Stomach smooth muscle (tissue), 2 donors: Measurements from ENCODE around the gene PALLD.
"Not testable (repeated sequence)": the region's sequence is repeated elsewhere in the genome, so short reads cannot be mapped to it uniquely, and the experiment has no call there.

ENCODE experiments used
- H3K27ac ChIP-seq: one replicate; pipeline ENCODE4 v1.7.0; 2013; ENCODE audit warnings: mild to moderate bottlenecking, low read length, inconsistent platforms
- H3K27me3 ChIP-seq, 2 donors: one replicate each; pipeline ENCODE4 v1.7.0; 2013; ENCODE audit warnings: low read length in 2 of 2; ENCODE audit not compliant: insufficient read depth in 2 of 2, control insufficient read depth in 1 of 2
- H3K36me3 ChIP-seq, 2 donors: one replicate each; pipeline ENCODE4 v1.7.0; 2013; ENCODE audit warnings: low read length in 2 of 2; ENCODE audit not compliant: control insufficient read depth in 2 of 2, insufficient read depth in 2 of 2
- H3K4me1 ChIP-seq: one replicate; pipeline ENCODE4 v1.7.0; 2013; ENCODE audit warnings: low read length; ENCODE audit not compliant: control insufficient read depth, insufficient read depth
- H3K4me3 ChIP-seq, 2 donors: one replicate each; pipeline ENCODE4 v1.7.0; 2013; ENCODE audit warnings: low read length in 2 of 2
- H3K9ac ChIP-seq, 2 donors: one replicate each; pipeline ENCODE4 v1.7.0; 2013; ENCODE audit warnings: low read length in 2 of 2, mild to moderate bottlenecking in 1 of 2
- H3K9me3 ChIP-seq, 2 donors: one replicate each; pipeline ENCODE4 v1.7.0; 2013; ENCODE audit warnings: low read length in 2 of 2; ENCODE audit not compliant: control insufficient read depth in 2 of 2
- donor health status: healthy.
- donor health status: Pancreatic carcinoma.

PALLD gene

GRCh38 chr4:168797738-168798375 is 301.0 kb downstream of the PALLD start:
- Histone ChIP-seq H3K27ac (no peak overlapping the region), H3K27me3 (no peaks in the 10 kb centered on the region), H3K9me3 (no peaks in the 10 kb centered on the region), H3K9ac (no peak overlapping the region), H3K4me3 (no peak overlapping the region), H3K36me3 (no peaks in the 10 kb centered on the region), H3K4me1 (no peaks in the 10 kb centered on the region)

- H3K27me3 ChIP-seq: no peaks in the 10 kb centered on the region
- H3K9me3 ChIP-seq: no peaks in the 10 kb centered on the region
- no peak overlapping the region for H3K9ac ChIP-seq
- H3K4me1 ChIP-seq: peaks cover 10% of the 10 kb centered on the region
- H3K27ac ChIP-seq: no peak overlapping the region
- no peaks in the 10 kb centered on the region for H3K36me3 ChIP-seq
- H3K4me3 ChIP-seq: no peak overlapping the region
These were observed 304.1 kb downstream of the PALLD start for GRCh38 chr4:168800926-168801325.

GRCh38 chr4:168802222-168802621 is 305.4 kb downstream of the PALLD start:
- Histone ChIP-seq H3K4me3 (no peak overlapping the region), H3K27ac (no peak overlapping the region)

GRCh38 chr4:168803052-168803451 is 306.2 kb downstream of the PALLD start:
- H3K9me3 ChIP-seq, H3K9ac ChIP-seq, H3K4me3 ChIP-seq, H3K27me3 ChIP-seq, H3K4me1 ChIP-seq, H3K36me3 ChIP-seq, H3K27ac ChIP-seq: not testable (repeated sequence)

More at GRCh38 chr4:168802222-168802621, 305.4 kb downstream of the PALLD start:
- Histone ChIP-seq H3K27me3 (no peaks in the 10 kb centered on the region), H3K36me3 (no peaks in the 10 kb centered on the region), H3K4me1 (peaks cover 10% of the 10 kb centered on the region), H3K9ac (no peak overlapping the region), H3K9me3 (no peaks in the 10 kb centered on the region)

- Histone ChIP-seq H3K27me3 (no peaks in the 10 kb centered on the region), H3K36me3 (no peaks in the 10 kb centered on the region), H3K27ac (peak overlapping the region; percentile 24), H3K4me1 (peaks cover 10% of the 10 kb centered on the region), H3K9me3 (no peaks in the 10 kb centered on the region), H3K4me3 (no peak overlapping the region), H3K9ac (peak overlapping the region; percentile 18 to 36)
These were observed 306.9 kb downstream of the PALLD start for GRCh38 chr4:168803732-168804131.

- H3K9ac ChIP-seq: peak overlapping the region in 1 of 2 donors; percentile 18
- H3K9me3 ChIP-seq: no peaks in the 10 kb centered on the region
- no peak overlapping the region for H3K27ac ChIP-seq
- H3K4me1 ChIP-seq: peaks cover 10% of the 10 kb centered on the region
- no peaks in the 10 kb centered on the region for H3K27me3 ChIP-seq
- no peaks in the 10 kb centered on the region for H3K36me3 ChIP-seq
- H3K4me3 ChIP-seq: no peak overlapping the region
These were observed 307.3 kb downstream of the PALLD start for GRCh38 chr4:168804146-168804545.

DNA sequence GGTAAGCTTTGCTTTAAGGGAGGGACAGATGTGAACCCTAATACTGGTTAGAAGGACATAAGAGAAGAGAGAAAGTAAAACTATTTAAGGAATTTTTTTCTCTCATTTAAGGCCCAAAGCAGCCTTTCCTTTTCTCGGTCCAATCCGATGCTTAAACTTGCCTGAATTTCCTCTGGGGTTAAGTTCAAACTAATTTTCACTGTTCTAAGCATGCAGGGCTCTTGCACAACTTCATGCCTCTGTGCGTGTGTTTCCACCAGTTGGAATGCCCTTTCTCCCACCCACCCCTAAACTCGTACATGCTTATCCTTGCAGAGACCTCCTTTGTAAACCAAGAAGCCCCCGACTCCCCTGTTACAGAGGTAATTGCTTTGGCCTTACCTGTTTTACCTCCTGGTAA is 308.5 kb downstream of the PALLD start:
- Histone ChIP-seq H3K9me3 (no peaks in the 10 kb centered on the region), H3K27me3 (no peaks in the 10 kb centered on the region), H3K4me3 (no peak overlapping the region), H3K4me1 (peaks cover 10% of the 10 kb centered on the region), H3K27ac (no peak overlapping the region), H3K9ac (no peak overlapping the region), H3K36me3 (no peaks in the 10 kb centered on the region)

- not testable (repeated sequence) for H3K4me1 ChIP-seq, H3K9ac ChIP-seq, H3K4me3 ChIP-seq, H3K9me3 ChIP-seq, H3K27me3 ChIP-seq, H3K36me3 ChIP-seq, H3K27ac ChIP-seq
These were observed 309.4 kb downstream of the PALLD start for GRCh38 chr4:168806247-168806646.

GRCh38 chr4:168811207-168811606 is 314.4 kb downstream of the PALLD start:
- Histone ChIP-seq H3K4me3 (no peak overlapping the region), H3K9me3 (no peaks in the 10 kb centered on the region), H3K27ac (peak overlapping the region; percentile 79), H3K9ac (no peak overlapping the region), H3K27me3 (no peaks in the 10 kb centered on the region), H3K4me1 (peaks cover 17% of the 10 kb centered on the region), H3K36me3 (no peaks in the 10 kb centered on the region)

DNA sequence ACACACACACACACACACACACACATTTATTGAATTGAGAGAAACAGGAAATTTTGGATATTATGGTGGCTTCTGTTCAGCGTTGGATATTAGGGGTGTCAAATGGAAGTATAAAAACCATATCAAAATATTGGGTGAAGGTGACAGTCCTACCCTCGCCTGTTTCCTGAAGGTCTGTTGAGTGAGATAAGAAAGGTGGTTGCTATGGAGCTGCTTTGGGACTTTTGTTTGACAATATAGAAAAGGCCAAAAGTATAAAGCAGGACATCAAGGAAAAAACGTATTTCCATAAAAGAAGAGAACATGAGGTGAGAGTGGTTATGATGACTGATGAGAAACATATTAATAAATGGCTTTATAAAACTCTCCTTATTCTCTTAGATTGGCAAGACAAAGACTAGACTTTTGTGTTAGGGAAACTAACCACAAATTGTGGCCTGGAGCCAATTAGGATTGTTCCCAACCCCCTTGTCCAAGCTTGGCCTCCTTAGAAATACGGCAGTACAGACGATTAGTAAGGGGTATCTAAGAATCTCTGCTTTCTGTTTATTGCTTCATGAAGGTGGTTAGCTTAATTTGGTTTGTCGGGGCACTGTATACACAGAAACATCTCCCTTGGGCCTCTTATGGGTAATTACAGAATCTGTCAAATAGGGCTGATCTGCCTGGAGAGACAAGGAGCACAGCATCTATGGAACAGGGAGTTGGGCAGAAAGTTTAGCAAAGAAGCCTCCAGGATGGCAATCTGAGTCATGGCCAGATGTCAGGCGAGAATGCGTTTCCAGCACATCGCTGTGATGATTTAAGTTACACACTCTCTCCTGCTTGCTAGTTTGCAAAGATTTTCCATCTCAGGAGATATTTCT is 315.2 kb downstream of the PALLD start:
- Histone ChIP-seq H3K9me3 (no peaks in the 10 kb centered on the region), H3K4me1 (peaks cover 17% of the 10 kb centered on the region), H3K27me3 (no peaks in the 10 kb centered on the region), H3K9ac (peak overlapping the region; percentile 51 to 54), H3K4me3 (peak overlapping the region in 1 of 2 donors; percentile 56), H3K36me3 (no peaks in the 10 kb centered on the region), H3K27ac (peak overlapping the region; percentile 79)

GRCh38 chr4:168812806-168813205 is 316.0 kb downstream of the PALLD start:
- H3K9ac ChIP-seq: peak overlapping the region; percentile 15 to 51
- H3K36me3 ChIP-seq: no peaks in the 10 kb centered on the region
- peak overlapping the region; percentile 79 for H3K27ac ChIP-seq

More at GRCh38 chr4:168812806-168813205, 316.0 kb downstream of the PALLD start:
- no peaks in the 10 kb centered on the region for H3K27me3 ChIP-seq
- no peaks in the 10 kb centered on the region for H3K9me3 ChIP-seq
- peak overlapping the region in 1 of 2 donors; percentile 56 for H3K4me3 ChIP-seq
- peaks cover 17% of the 10 kb centered on the region for H3K4me1 ChIP-seq
